B cell (primary cell): Measurements from ENCODE around the gene CCDC191. TPM values are rescaled to one million over a fixed set of nuclear protein-coding genes. Genes with fewer than 3 reads are reported as not detected.
A peak's percentile ranks its signal among the peaks of the same experiment; 100 is the strongest.

Source experiments
- ATAC-seq: fragments of 200-7000 bp; cut with Tn5 transposase; one replicate; pipeline ENCODE4 v1.10.0; 2021; ENCODE audit warnings: low read depth, mild to moderate bottlenecking, moderate number of reproducible peaks, moderate library complexity
- CTCF ChIA-PET: fragments of 350-600 bp; sonication (Branson Sonifier 250); formaldehyde crosslinking; loops from one replicate; lab custom pipeline; 2021; ENCODE audit warnings: antibody characterized with exemption, inconsistent platforms; lab: Charles Lee
- POLR2A ChIA-PET: fragments of 350-600 bp; sonication (Branson Sonifier 250); formaldehyde crosslinking; loops from one replicate; lab custom pipeline; 2021; ENCODE audit warnings: antibody characterized with exemption; lab: Charles Lee
- DNase-seq: peaks from one replicate; pipeline ENCODE4 v3.0.0; 2013
- H2AFZ ChIP-seq: 2 replicates; pipeline ENCODE4 v1.6.1; 2012; ENCODE audit warnings: mild to moderate bottlenecking, low read depth, low read length; ENCODE audit not compliant: insufficient read depth, poor library complexity, severe bottlenecking
- H3K27ac ChIP-seq, 2 donors: 1 replicate in 1 of 2; 2 replicates in 1 of 2; pipeline ENCODE4 v1.5.1; 2012 to 2013; ENCODE audit warnings: low read length in 2 of 2, mild to moderate bottlenecking in 2 of 2, moderate library complexity in 1 of 2
- H3K27me3 ChIP-seq, 4 experiments: fragments of 200-600 bp in 1 of 4; sonication (generic) in 1 of 4; replicated peaks in 1 of 4; 1 replicate in 2 of 4; 2 replicates in 2 of 4; pipeline versions ENCODE4 v1.6.1 to v1.7.0; 2013 to 2016; ENCODE audit warnings: low read length in 3 of 4, mild to moderate bottlenecking in 2 of 4, mixed read lengths in 1 of 4, moderate library complexity in 1 of 4; ENCODE audit not compliant: insufficient read depth in 4 of 4, control insufficient read depth in 3 of 4; ENCODE audit errors: control extremely low read depth in 1 of 4
- H3K36me3 ChIP-seq, 2 experiments: replicated peaks in 1 of 2; 1 replicate in 1 of 2; 2 replicates in 1 of 2; pipeline versions ENCODE4 v1.6.1 to v1.7.1; 2013; ENCODE audit warnings: low read length in 1 of 2; ENCODE audit not compliant: insufficient read depth in 2 of 2, control insufficient read depth in 1 of 2; ENCODE audit errors: control extremely low read depth in 1 of 2, extremely low read depth in 1 of 2
- H3K4me1 ChIP-seq, 2 donors: fragments of 200-600 bp in 1 of 2; sonication (generic) in 1 of 2; 1 replicate in 1 of 2; 2 replicates in 1 of 2; pipeline versions ENCODE4 v1.5.1 to v1.6.1; 2013 to 2017; ENCODE audit warnings: low read length in 2 of 2; ENCODE audit not compliant: control insufficient read depth in 2 of 2, insufficient read depth in 2 of 2
- H3K4me2 ChIP-seq: replicated peaks from 2 replicates; pipeline ENCODE3; 2012; ENCODE audit warnings: mild to moderate bottlenecking, low read depth, low read length; ENCODE audit not compliant: poor library complexity, severe bottlenecking
- H3K4me3 ChIP-seq, 5 experiments: fragments of 200-600 bp in 1 of 5; sonication (generic) in 1 of 5; 1 replicate in 3 of 5; 2 replicates in 2 of 5; pipeline versions ENCODE4 v1.5.1 to v1.7.0; 2011 to 2016; ENCODE audit warnings: low read length in 4 of 5, mild to moderate bottlenecking in 4 of 5, low read depth in 2 of 5, control low read depth in 1 of 5, moderate library complexity in 1 of 5; ENCODE audit not compliant: insufficient read depth in 1 of 5; ENCODE audit errors: control extremely low read depth in 1 of 5, extremely low read depth in 1 of 5
- H3K79me2 ChIP-seq: fragments of 200-600 bp; sonication (generic); one replicate; pipeline ENCODE4 v1.6.0; 2016; ENCODE audit warnings: low read length; ENCODE audit not compliant: control insufficient read depth, insufficient read depth
- H3K9ac ChIP-seq: fragments of 200-600 bp; sonication (generic); 2 replicates; pipeline ENCODE4 v1.6.1; 2017; ENCODE audit warnings: mild to moderate bottlenecking, low read length, moderate library complexity
- H3K9me3 ChIP-seq, 3 donors: one replicate each; pipeline versions ENCODE4 v1.6.1 to v1.7.1; 2013; ENCODE audit warnings: low read length in 2 of 3; ENCODE audit not compliant: control insufficient read depth in 2 of 3, insufficient read depth in 1 of 3; ENCODE audit errors: control extremely low read depth in 1 of 3
- H4K20me1 ChIP-seq: 2 replicates; pipeline ENCODE4 v1.6.0; 2012; ENCODE audit warnings: mild to moderate bottlenecking, low read length; ENCODE audit not compliant: insufficient read depth, control insufficient read depth, poor library complexity, severe bottlenecking
- H3K27ac Mint-ChIP-seq: one replicate; pipeline ENCODE4 v1.8.0; 2021; ENCODE audit warnings: mixed read lengths
- H3K27me3 Mint-ChIP-seq: one replicate; pipeline ENCODE4 v1.8.0; 2021; ENCODE audit warnings: mixed read lengths
- H3K4me1 Mint-ChIP-seq: one replicate; pipeline ENCODE4 v1.8.0; 2021; ENCODE audit warnings: mixed read lengths
- H3K4me3 Mint-ChIP-seq: one replicate; pipeline ENCODE4 v1.8.0; 2021; ENCODE audit warnings: mixed read lengths
- H3K9me3 Mint-ChIP-seq: one replicate; pipeline ENCODE4 v1.8.0; 2022; ENCODE audit warnings: mixed read lengths; ENCODE audit not compliant: insufficient read depth
- CTCF ChIP-seq: fragments of 200-600 bp; IDR thresholded peaks from one replicate; pipeline ENCODE4 v1.8.0; 2022; ENCODE audit warnings: antibody characterized with exemption, mild to moderate bottlenecking
- EZH2 ChIP-seq: IDR thresholded peaks from 2 replicates; pipeline ENCODE4 v1.6.1; 2012; ENCODE audit warnings: borderline replicate concordance, low read depth, mild to moderate bottlenecking, moderate library complexity, low read length; ENCODE audit not compliant: insufficient read depth, poor library complexity, severe bottlenecking
- WGBS: methylation state at CpG from one replicate; pipeline ENCODE4 v1.1.5; 2013; ENCODE audit warnings: missing lambda C conversion rate; ENCODE audit not compliant: insufficient coverage; 5-methylcytosine and 5-hydroxymethylcytosine counted together
- intact Hi-C: fragments of 100-400 bp; cut with micrococcal nuclease; formaldehyde crosslinking; loops from one replicate; pipeline ENCODE4 v1.10.0; 2022
- polyA minus RNA-seq: library from RNA; depleted of rRNA, polyadenylated mRNA; stranded (reverse); fragments of >200 nt; gene quantifications from 2 replicates; pipeline ENCODE4 v1.2.3, GENCODE V29; 2012
- polyA plus RNA-seq: library from polyadenylated mRNA; depleted of rRNA; stranded (reverse); fragments of >200 nt; gene quantifications from 2 replicates; pipeline ENCODE4 v1.2.3, GENCODE V29; 2012
- total RNA-seq, 2 donors: library from RNA; stranded (reverse); fragments of 120-200 nt in 1 of 2; gene quantifications; 1 replicate in 1 of 2; 2 replicates in 1 of 2; pipeline versions ENCODE4 v1.2.3 to v1.2.4, GENCODE V29; 2013 to 2022

Gene CCDC191
- total RNA-seq = 47.9 and 52.5 TPM in 2 replicates
- 38.4 TPM for total RNA-seq (2013)
- 23.6 and 26.7 TPM in 2 replicates for polyA plus RNA-seq
- polyA minus RNA-seq = 15.1 and 16.8 TPM in 2 replicates

GRCh38 chr3:114056130-114057010 is at the start of gene CCDC191, which contains the start of gene QTRT2:
Gene CCDC191, minus strand, starts transcription at chr3:114056526. Its CDS starts 60 bp downstream, at chr3:114056466.
Gene QTRT2, plus strand, starts transcription at chr3:114056737. Its CDS starts 8,521 bp downstream, at chr3:114065258.
- WGBS = under 1% methylated on average over 49 of the region's 49 CpGs
- peaks cover 36 to 46% of the 10 kb centered on the region in 2 donors for H3K4me1 ChIP-seq
- Mint-ChIP-seq H3K4me1 (peaks cover 59% of the 10 kb centered on the region), H3K9me3 (no peaks in the 10 kb centered on the region), H3K4me3 (peak within 1 kb of the TSS; percentile 95), H3K27me3 (no peaks in the 10 kb centered on the region), H3K27ac (peak within 1 kb of the TSS; percentile 96)
- H4K20me1 ChIP-seq = no peaks in the 10 kb centered on the region
- H3K27ac ChIP-seq = peak within 1 kb of the TSS; percentile 82 to 93
- H3K27me3 ChIP-seq = no peaks in the 10 kb centered on the region
- ATAC-seq = peak; percentile 95
- H2AFZ ChIP-seq = peak within 1 kb of the TSS; percentile 92
- peak within 1 kb of the TSS; percentile 89 for H3K9ac ChIP-seq
- intact Hi-C loops = loop anchor here (1.0 to 10.0 kb wide), 11 partner anchors 45 to 1088 kb away; partner anchors contain the start of genes GRAMD1C, NAA50, SPICE1 and USF3
- CTCF ChIA-PET = interaction anchor here (0.6 to 2.0 kb wide), 6 partner anchors 28 to 231 kb away, joined by 3 to 10 read pairs (median 4); no protein-coding TSS in a partner anchor
- H3K4me3 ChIP-seq = peak within 1 kb of the TSS; percentile 71 to 100 (median 74)
- TF ChIP-seq CTCF (no peak), EZH2 (no peak)
- H3K36me3 ChIP-seq = peaks cover 0 to 4% of the 10 kb centered on the region in 2 experiments
- DNase-seq = peak; percentile 99
- H3K9me3 ChIP-seq = no peaks in the 10 kb centered on the region
- H3K4me2 ChIP-seq = peak within 1 kb of the TSS; percentile 79
- H3K79me2 ChIP-seq = peaks cover 53% of the 10 kb centered on the region
- POLR2A ChIA-PET = interaction anchor here (0.6 to 2.5 kb wide), 5 partner anchors 19 to 1494 kb away, joined by 3 to 12 read pairs (median 7); partner anchors contain the start of genes ATG3 and SLC35A5
